Mucosa of stomach (tissue), 1 donor: ENCODE data around the gene UGT1A8.
"Not testable (repeated sequence)": the region's sequence is repeated elsewhere in the genome, so short reads cannot be mapped to it uniquely, and the experiment has no call there.

ENCODE experiments used
- H3K27me3 ChIP-seq: one replicate; pipeline ENCODE4 v1.7.0; 2013; ENCODE audit warnings: mild to moderate bottlenecking, low read length; ENCODE audit not compliant: control insufficient read depth, insufficient read depth
- H3K36me3 ChIP-seq: one replicate; pipeline ENCODE4 v1.7.0; 2013; ENCODE audit warnings: low read length; ENCODE audit not compliant: control insufficient read depth, insufficient read depth
- H3K4me1 ChIP-seq: one replicate; pipeline ENCODE4 v1.7.0; 2013; ENCODE audit warnings: mild to moderate bottlenecking, low read length; ENCODE audit not compliant: control insufficient read depth, insufficient read depth
- H3K4me3 ChIP-seq: one replicate; pipeline ENCODE4 v1.7.0; 2013; ENCODE audit warnings: low read length
- H3K9ac ChIP-seq: one replicate; pipeline ENCODE4 v1.7.0; 2013; ENCODE audit warnings: mild to moderate bottlenecking, low read length, moderate library complexity
- H3K9me3 ChIP-seq: one replicate; pipeline ENCODE4 v1.7.0; 2013; ENCODE audit warnings: mild to moderate bottlenecking, low read length, moderate library complexity; ENCODE audit not compliant: control insufficient read depth
- donor health status: Pancreatic carcinoma.

UGT1A8 gene

DNA sequence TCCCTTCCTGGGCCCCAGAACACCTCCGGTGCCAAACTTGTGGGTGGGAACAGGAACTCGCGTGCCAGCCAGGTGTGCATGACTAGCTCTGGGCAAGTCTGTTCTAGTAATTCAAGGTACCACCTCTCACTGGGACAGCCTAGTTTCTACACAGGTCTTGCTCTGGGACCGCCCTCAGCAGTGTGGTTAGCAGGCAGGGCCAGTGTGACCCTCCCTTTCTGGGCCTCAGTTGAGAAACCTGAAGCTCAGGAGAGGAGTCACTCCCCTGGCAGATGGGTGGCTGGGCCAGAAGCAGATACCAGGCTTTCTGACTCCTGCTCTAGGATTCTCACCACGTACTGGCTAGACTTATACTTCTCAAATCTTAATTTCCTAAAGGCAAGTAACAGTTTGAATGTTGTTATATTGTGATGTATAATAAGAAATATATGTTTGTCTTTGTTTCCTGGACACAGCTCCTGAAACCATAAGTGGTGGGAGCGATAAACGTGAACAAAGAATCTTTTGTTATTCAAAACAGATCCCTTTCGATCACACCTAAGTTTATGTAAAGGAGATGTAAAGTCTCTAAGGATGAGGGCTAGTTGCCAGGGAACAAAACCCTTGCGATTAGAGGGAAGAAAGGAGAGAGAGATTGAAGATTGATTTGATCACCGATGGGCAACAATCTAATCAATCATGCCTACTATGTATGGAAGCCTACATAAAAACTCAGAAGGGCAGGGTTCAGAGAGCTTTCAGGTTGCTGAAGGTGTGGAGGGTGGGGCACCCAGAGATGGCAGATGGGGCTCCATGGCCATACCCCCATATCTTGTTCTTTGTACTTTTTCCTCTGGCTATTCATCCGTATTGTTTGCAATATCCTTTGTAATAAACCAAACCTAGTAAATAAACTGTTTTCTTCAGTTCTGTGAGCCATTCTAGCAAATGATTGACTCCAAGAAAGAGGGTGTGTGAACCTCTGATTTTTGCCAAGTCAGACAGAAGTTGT is 74.3 kb downstream of the UGT1A8 start:
- Histone ChIP-seq H3K9me3 (no peaks in the 10 kb centered on the region), H3K36me3 (no peaks in the 10 kb centered on the region), H3K4me1 (peaks cover 56% of the 10 kb centered on the region), H3K4me3 (peak overlapping the region; percentile 9), H3K27me3 (no peaks in the 10 kb centered on the region), H3K9ac (peak overlapping the region; percentile 59)

GRCh38 chr2:233692648-233693047 is 75.2 kb downstream of the UGT1A8 start, which contains the start of gene UGT1A6:
TSS of gene UGT1A6 (plus strand) at chr2:233692890. CDS start at chr2:233693005, 115 bp downstream.
- Histone ChIP-seq H3K4me1 (peaks cover 54% of the 10 kb centered on the region), H3K9ac (peak within 1 kb of the TSS; percentile 59), H3K36me3 (no peaks in the 10 kb centered on the region), H3K9me3 (no peaks in the 10 kb centered on the region), H3K4me3 (peak within 1 kb of the TSS; percentile 9), H3K27me3 (no peaks in the 10 kb centered on the region)

DNA sequence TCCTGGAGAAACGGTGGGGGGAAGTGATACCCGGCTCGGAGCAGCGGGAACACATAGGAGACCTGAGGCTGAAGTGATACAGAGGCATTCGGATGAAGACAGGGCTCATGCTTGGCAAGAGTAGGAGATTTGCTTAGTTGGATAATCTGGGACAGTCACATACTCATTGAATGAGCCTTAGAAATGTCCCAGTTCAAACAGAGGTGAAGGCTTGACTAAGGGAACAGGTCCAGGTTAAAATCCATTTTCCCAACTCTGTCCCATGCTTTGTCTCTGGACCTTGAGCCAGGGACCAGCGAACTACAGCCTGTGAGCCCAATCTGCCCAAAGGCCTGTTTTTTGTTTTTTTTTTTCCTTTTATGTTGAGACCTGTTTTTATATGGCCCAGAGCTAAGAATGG is 76.5 kb downstream of the UGT1A8 start:
- Histone ChIP-seq H3K9me3 (no peaks in the 10 kb centered on the region), H3K9ac (no peak overlapping the region), H3K36me3 (no peaks in the 10 kb centered on the region), H3K27me3 (no peaks in the 10 kb centered on the region), H3K4me3 (no peak overlapping the region), H3K4me1 (peaks cover 44% of the 10 kb centered on the region)

GRCh38 chr2:233698740-233699139 is 81.3 kb downstream of the UGT1A8 start:
- Histone ChIP-seq H3K4me3 (no peak overlapping the region), H3K36me3 (no peaks in the 10 kb centered on the region), H3K9me3 (no peaks in the 10 kb centered on the region), H3K9ac (no peak overlapping the region), H3K27me3 (no peaks in the 10 kb centered on the region), H3K4me1 (peaks cover 19% of the 10 kb centered on the region)

DNA sequence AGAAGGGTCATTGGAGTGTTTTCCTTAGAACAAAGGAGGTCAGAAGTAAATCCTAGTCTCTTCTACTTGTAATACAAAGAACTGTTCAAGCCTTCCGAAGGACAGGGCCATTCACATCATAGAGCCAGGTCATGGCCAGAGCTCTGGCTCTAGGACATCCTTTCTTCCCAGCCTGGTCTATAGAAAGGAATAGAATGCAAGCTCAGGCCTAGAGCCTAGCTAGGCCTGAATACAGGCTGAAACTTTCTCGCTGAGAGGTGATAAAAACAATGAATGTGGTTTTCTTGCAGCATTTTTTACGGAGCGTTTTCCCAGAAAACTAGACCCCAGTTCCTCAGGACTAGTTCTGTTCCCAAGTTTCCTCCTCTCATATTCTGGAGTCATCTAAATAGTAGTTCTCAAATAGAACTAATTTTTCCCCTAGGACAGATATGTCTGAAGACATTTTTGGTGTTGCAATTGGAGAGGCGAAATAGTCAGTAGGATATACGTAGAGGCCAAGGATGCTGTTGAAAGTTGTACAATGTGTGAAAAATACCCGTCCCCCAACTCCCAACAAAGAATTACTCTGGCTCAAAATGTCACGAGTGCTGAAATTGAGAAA is 82.1 kb downstream of the UGT1A8 start:
- Histone ChIP-seq H3K36me3 (no peaks in the 10 kb centered on the region), H3K9ac (no peak overlapping the region), H3K27me3 (no peaks in the 10 kb centered on the region), H3K4me3 (no peak overlapping the region), H3K9me3 (no peaks in the 10 kb centered on the region), H3K4me1 (peaks cover 11% of the 10 kb centered on the region)

DNA sequence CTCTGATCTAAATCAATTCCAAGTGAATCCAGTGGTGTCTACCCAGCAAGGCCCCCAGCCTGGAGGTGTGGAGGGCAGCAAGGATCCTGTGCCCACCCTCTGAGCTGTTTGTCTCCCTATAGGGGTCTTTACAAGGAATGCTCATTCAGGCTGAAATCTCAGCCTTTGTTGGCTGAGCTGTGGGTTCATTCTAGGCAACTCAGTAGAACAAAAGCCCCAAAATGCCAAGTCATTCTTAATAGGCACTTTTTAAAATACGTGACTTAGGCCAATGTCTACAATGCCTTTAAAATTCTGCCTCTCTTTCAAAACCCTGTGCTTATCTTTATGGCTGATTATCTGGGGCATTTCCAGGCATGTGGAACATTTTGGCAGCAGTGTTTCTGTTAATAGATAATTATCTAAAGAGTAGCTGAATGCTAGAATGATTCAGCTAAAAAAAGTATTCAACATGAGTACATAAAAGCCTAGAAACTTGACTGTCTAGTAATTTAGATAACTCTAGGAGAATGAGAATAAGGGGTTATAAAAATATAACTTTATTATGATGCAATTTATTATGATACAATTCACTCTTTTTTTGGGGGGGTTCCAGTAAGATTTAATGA is 82.7 kb downstream of the UGT1A8 start:
- no peaks in the 10 kb centered on the region for H3K9me3 ChIP-seq
- no peaks in the 10 kb centered on the region for H3K27me3 ChIP-seq
- H3K9ac ChIP-seq: no peak overlapping the region
- H3K36me3 ChIP-seq: no peaks in the 10 kb centered on the region
- H3K4me3 ChIP-seq: no peak overlapping the region
- H3K4me1 ChIP-seq: peaks cover 10% of the 10 kb centered on the region

GRCh38 chr2:233700842-233701241 is 83.4 kb downstream of the UGT1A8 start:
- not testable (repeated sequence) for H3K27me3 ChIP-seq, H3K4me3 ChIP-seq, H3K9ac ChIP-seq, H3K9me3 ChIP-seq, H3K36me3 ChIP-seq
- peaks cover 13% of the 10 kb centered on the region for H3K4me1 ChIP-seq

DNA sequence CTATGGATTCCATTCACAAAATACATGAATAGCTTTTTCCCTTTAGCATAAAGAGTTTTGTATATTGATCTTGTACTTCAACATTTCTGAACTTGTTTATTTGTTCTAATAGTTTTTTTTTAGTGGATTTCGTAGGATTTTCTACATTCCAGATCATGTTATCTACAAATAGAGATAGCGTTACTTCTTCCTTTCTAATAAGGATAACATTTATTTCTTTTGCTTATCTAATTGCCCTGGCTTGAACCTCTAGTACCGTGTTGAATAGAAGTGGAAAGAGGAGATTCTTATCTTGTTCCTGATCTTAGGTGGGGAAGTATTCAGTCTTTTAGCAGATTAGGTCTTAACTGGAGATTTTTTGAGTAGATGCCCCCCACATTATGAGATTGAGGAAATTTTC is 84.8 kb downstream of the UGT1A8 start:
- no peaks in the 10 kb centered on the region for H3K36me3 ChIP-seq

DNA sequence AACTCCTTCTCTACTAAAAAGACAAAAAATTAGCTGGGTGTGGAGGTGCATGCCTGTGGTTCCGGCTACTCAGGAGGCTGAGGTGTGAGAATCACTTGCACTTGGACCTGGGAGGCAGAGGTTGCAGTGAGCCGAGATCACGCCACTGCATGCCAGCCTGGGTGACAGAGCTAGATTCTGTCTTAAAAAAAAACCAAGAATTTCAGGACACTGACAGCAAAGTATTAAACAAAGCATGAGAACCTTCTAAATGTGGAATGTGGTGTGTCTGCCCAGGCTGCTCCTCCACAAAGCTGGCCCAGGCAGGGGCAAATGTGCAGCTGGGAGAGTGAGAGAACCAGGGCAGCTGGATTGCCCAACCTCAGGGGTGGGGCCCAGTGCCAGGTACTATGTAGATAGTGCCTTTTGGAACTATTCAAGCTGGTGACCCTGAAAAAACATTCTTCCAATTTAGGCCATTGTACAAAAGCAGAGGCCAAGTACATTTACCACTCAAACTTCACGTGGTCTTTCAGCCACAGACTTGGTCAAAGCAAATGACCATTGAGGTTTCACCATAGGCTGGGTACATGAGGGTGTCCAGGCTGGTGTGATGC is 88.6 kb downstream of the UGT1A8 start:
- Histone ChIP-seq H3K9me3 (no peaks in the 10 kb centered on the region), H3K4me3 (no peak overlapping the region), H3K9ac (no peak overlapping the region), H3K27me3 (no peaks in the 10 kb centered on the region), H3K36me3 (no peaks in the 10 kb centered on the region), H3K4me1 (peaks cover 36% of the 10 kb centered on the region)

More for the DNA sequence above, 84.8 kb downstream of the UGT1A8 start:
- no peaks in the 10 kb centered on the region for H3K27me3 ChIP-seq
- no peak overlapping the region for H3K4me3 ChIP-seq
- no peaks in the 10 kb centered on the region for H3K9me3 ChIP-seq
- H3K9ac ChIP-seq: no peak overlapping the region
- H3K4me1 ChIP-seq: peaks cover 27% of the 10 kb centered on the region

DNA sequence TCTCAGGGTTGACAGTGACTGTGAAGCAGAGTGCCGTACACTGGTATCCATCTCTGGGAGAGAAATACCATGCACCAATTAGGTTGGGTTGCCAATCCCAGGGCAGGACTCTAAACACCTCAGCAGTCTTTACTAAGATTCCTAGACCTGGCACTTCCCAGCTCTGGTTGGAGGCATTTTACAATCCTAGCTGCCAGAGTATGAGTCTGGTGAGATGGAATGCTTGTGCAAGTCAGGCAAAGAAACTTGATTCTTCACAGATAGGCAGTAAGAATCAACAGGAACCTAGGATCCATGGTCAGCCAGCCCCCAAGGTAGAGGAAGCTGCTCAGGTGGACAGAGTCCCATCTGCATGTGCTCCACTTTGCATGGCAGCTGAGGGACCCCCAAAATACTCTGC is 89.3 kb downstream of the UGT1A8 start:
- Histone ChIP-seq H3K9me3 (no peaks in the 10 kb centered on the region), H3K4me1 (peaks cover 43% of the 10 kb centered on the region), H3K9ac (no peak overlapping the region), H3K4me3 (no peak overlapping the region), H3K36me3 (no peaks in the 10 kb centered on the region), H3K27me3 (no peaks in the 10 kb centered on the region)

DNA sequence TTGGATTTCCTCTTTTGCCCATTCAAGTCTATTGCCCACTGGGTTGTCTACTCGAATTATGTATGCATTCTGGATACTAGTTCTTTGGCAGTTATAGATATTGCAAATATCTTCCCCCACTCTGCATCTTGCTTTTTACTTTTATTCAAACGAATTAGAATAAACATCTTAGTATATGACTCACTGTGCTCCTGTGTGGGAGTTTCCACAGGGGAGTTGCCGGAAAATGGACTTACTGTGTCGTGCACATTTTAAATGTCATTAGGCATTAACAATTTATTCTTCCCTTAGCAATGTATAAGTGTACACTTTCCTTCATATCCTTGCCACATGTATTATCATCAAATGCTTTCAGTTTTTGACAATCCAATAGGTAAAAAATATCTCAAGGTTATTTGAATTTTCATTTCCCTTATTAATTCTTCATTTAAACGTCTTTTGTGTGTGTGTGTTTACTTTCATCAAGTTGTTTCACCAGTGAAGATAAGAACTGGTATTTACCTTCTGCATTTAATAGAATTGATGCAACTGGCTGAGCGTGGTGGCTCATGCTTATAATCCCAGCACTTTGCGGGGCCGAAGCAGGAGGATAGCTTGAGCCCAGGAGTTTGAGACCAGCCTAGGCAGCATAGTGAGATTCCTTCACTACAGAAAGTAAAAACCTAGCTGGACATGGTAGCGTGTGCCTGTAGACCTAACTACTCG is 90.7 kb downstream of the UGT1A8 start:
- Histone ChIP-seq H3K36me3 (no peaks in the 10 kb centered on the region), H3K27me3 (no peaks in the 10 kb centered on the region), H3K4me3 (no peak overlapping the region), H3K4me1 (peaks cover 44% of the 10 kb centered on the region), H3K9ac (peak overlapping the region; percentile 19), H3K9me3 (no peaks in the 10 kb centered on the region)
